PFSK-1 (cell line): ENCODE measurements around the gene SEC31B.

Source experiments
- POLR2AphosphoS5 ChIP-seq: IDR thresholded peaks from 2 replicates; pipeline ENCODE4 v1.6.1; 2012; ENCODE audit warnings: low read depth, mild to moderate bottlenecking, control low read depth, low read length, moderate library complexity
- SIN3A ChIP-seq: IDR thresholded peaks from 2 replicates; pipeline ENCODE4 v1.6.1; 2012; ENCODE audit warnings: mild to moderate bottlenecking, low read length, moderate library complexity, borderline replicate concordance; ENCODE audit not compliant: insufficient read depth
- TAF1 ChIP-seq: IDR thresholded peaks from 2 replicates; pipeline ENCODE4 v1.6.1; 2012; ENCODE audit warnings: low read length, control low read depth, borderline replicate concordance; ENCODE audit not compliant: insufficient read depth

GRCh38 chr10:100515612-100516011 lies 4.0 kb downstream of the SEC31B start:
- TF ChIP-seq POLR2AphosphoS5 (no peak), SIN3A (no peak), TAF1 (no peak)
